Nephron progenitor cell (in vitro differentiated cells): Measurements from ENCODE around the gene DPP10.

Experiments used
- DNase-seq: peaks from one replicate; pipeline ENCODE4 v3.0.0; 2021
- H3K27ac Mint-ChIP-seq: 2 replicates; pipeline ENCODE4 v1.8.0; 2021; ENCODE audit warnings: mild to moderate bottlenecking, moderate library complexity, mixed read lengths
- H3K27me3 Mint-ChIP-seq: 2 replicates; pipeline ENCODE4 v1.8.0; 2021; ENCODE audit warnings: mild to moderate bottlenecking, low read depth, mixed read lengths; ENCODE audit not compliant: poor library complexity
- H3K36me3 Mint-ChIP-seq: 2 replicates; pipeline ENCODE4 v1.8.0; 2021; ENCODE audit warnings: low read depth, mixed read lengths
- H3K4me1 Mint-ChIP-seq: 2 replicates; pipeline ENCODE4 v1.8.0; 2021; ENCODE audit warnings: mixed read lengths
- H3K4me3 Mint-ChIP-seq: 2 replicates; pipeline ENCODE4 v1.8.0; 2021; ENCODE audit warnings: mild to moderate bottlenecking, moderate library complexity, mixed read lengths
- H3K9me3 Mint-ChIP-seq: 2 replicates; pipeline ENCODE4 v1.8.0; 2021; ENCODE audit warnings: mild to moderate bottlenecking, moderate library complexity, mixed read lengths
- TF ChIP-seq, protein P1 (sequence below): fragments of 200-600 bp; sonication (generic); IDR thresholded peaks from 2 replicates; pipeline ENCODE4 v1.5.0; 2021; ENCODE audit warnings: antibody characterized with exemption

Gene DPP10

GRCh38 chr2:115165529-115166109, 723.2 kb downstream of the DPP10 start:
- Mint-ChIP-seq H3K9me3 (no peaks in the 10 kb centered on the region), H3K27ac (no peak overlapping the region), H3K27me3 (peaks cover 34% of the 10 kb centered on the region), H3K36me3 (no peaks in the 10 kb centered on the region), H3K4me1 (peaks cover 15% of the 10 kb centered on the region), H3K4me3 (no peak overlapping the region)
- peak; percentile 35 for DNase-seq
- TF ChIP-seq, protein P1, sequence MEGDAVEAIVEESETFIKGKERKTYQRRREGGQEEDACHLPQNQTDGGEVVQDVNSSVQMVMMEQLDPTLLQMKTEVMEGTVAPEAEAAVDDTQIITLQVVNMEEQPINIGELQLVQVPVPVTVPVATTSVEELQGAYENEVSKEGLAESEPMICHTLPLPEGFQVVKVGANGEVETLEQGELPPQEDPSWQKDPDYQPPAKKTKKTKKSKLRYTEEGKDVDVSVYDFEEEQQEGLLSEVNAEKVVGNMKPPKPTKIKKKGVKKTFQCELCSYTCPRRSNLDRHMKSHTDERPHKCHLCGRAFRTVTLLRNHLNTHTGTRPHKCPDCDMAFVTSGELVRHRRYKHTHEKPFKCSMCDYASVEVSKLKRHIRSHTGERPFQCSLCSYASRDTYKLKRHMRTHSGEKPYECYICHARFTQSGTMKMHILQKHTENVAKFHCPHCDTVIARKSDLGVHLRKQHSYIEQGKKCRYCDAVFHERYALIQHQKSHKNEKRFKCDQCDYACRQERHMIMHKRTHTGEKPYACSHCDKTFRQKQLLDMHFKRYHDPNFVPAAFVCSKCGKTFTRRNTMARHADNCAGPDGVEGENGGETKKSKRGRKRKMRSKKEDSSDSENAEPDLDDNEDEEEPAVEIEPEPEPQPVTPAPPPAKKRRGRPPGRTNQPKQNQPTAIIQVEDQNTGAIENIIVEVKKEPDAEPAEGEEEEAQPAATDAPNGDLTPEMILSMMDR, result peak; percentile 77

GRCh38 chr2:115168457-115168856, 726.0 kb downstream of the DPP10 start:
- Mint-ChIP-seq H3K36me3 (no peaks in the 10 kb centered on the region), H3K9me3 (no peaks in the 10 kb centered on the region), H3K27me3 (peaks cover 13% of the 10 kb centered on the region), H3K4me3 (no peak overlapping the region), H3K4me1 (peaks cover 2% of the 10 kb centered on the region), H3K27ac (no peak overlapping the region)
- TF ChIP-seq, protein P1, result no peak
- no peak for DNase-seq

GRCh38 chr2:115169814-115170213, 727.4 kb downstream of the DPP10 start:
- TF ChIP-seq, protein P1, result no peak
- H3K27ac Mint-ChIP-seq, result no peak overlapping the region

DNA sequence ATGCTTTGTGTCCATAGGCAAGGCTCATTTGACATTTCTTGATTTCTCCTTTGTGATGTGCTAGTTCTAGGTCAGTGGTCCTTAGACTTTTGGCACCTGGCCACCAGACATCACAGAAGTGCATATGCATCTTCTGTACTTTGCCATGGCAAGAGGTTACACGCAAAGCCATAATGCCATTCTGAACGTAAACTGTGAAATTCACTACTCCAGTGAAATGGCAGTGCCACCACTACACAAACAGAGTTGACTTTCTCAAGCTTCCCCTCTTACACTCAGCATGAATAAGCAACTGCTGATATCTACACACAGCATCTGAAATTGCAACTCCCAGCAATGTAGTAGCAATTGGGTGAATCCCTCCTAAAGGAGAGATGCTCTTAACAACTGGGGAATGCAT, 729.3 kb downstream of the DPP10 start:
- peaks cover 9% of the 10 kb centered on the region for H3K4me1 Mint-ChIP-seq
- H3K36me3 Mint-ChIP-seq, result no peaks in the 10 kb centered on the region
- no peak overlapping the region for H3K4me3 Mint-ChIP-seq
- DNase-seq, result no peak
- H3K9me3 Mint-ChIP-seq, result no peaks in the 10 kb centered on the region
- H3K27me3 Mint-ChIP-seq, result no peaks in the 10 kb centered on the region
- TF ChIP-seq, protein P1, result no peak
- no peak overlapping the region for H3K27ac Mint-ChIP-seq

More at GRCh38 chr2:115169814-115170213, 727.4 kb downstream of the DPP10 start:
- peaks cover 2% of the 10 kb centered on the region for H3K27me3 Mint-ChIP-seq
- no peaks in the 10 kb centered on the region for H3K9me3 Mint-ChIP-seq
- peaks cover 3% of the 10 kb centered on the region for H3K4me1 Mint-ChIP-seq
- no peaks in the 10 kb centered on the region for H3K36me3 Mint-ChIP-seq
- no peak overlapping the region for H3K4me3 Mint-ChIP-seq
- DNase-seq, result no peak

DNA sequence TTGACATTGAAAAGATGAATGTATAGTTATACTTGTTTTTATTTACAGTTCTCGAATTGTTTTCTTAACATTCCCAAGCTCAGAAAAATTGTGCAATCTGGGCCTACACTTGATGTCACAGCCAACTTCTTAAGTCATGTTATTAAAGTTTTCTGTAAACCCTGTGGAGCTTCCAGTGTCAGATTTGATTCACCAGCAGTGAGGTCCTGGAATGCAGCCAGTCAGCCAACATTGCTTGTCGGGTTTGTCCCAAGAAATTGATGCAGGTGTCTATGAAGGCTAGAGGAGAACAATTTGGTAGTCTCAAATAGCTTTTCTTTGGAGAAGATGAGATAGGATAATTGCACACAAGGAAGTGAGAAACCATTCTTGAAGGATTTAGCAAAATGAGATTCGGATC, 732.2 kb downstream of the DPP10 start:
- DNase-seq, result no peak
- peaks cover 9% of the 10 kb centered on the region for H3K4me1 Mint-ChIP-seq
- TF ChIP-seq, protein P1, result no peak
- H3K27ac Mint-ChIP-seq, result no peak overlapping the region
- H3K36me3 Mint-ChIP-seq, result no peaks in the 10 kb centered on the region
- H3K4me3 Mint-ChIP-seq, result no peak overlapping the region
- H3K9me3 Mint-ChIP-seq, result no peaks in the 10 kb centered on the region
- H3K27me3 Mint-ChIP-seq, result no peaks in the 10 kb centered on the region

DNA sequence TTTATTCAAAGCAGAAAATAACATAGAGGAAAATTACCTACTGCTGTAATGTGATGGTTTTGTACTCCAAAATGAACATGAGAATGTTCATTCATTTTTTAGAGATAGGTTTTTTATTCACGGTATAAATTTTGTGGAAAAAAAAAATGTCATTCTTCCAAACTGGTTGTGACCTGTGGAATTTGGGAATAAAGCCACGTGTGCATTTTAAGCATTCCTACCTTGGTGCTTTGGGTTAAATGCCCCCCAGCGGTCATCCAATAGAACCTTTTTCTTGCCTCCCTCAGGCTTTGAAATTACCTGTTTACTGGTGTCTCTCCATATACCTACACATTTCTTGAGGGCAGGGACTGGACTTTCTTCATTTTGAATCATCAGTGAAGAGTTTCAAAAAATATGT, 740.7 kb downstream of the DPP10 start:
- Mint-ChIP-seq H3K27me3 (no peaks in the 10 kb centered on the region), H3K27ac (peak overlapping the region; percentile 76), H3K36me3 (peaks cover 18% of the 10 kb centered on the region), H3K4me1 (peaks cover 21% of the 10 kb centered on the region), H3K9me3 (peaks cover 14% of the 10 kb centered on the region), H3K4me3 (no peak overlapping the region)
- no peak for DNase-seq
- TF ChIP-seq, protein P1, result no peak
